Measurements from ENCODE around the gene NLGN1.

Gene NLGN1

GRCh38 chr3:173849489-173849888 lies 451.9 kb downstream of the NLGN1 start:
- DNase-seq, result no peak

DNA sequence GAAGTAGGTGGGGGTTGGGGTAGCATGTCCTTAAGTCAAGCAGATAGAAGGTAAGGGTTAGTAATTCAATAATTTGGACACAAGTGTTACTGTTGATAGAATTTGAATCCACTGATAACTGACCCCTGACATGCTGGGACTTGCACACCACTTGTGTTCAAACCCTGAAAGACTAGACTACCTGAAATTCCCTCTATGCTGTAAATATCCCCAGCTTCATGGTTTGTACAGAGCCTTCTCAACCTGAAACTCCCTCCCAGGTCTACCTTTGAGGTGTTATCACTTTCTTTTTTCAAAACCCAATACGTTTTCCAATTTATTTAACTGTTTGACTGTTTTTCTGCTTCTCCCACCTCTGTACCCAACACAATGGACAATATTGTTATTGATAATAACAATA lies 459.6 kb downstream of the NLGN1 start:
- DNase-seq, result no peak

DNA sequence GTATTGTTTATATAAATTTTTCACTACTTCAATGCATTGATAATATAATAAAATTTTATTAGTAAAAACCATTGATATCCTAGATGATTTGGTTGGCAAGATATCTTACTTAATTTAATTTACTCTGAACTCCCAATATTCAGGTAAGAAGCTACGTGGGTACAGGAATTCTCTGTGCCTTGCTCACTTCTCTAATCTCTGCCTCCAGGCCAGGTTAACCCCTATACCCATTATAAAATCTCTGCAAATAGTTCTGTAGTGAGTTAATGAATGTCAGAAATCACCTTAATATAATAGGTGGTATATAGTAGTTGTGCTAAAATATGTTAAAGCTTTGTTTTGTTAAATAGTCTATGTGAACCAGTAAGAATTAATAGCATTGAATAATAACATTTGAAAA lies 465.2 kb downstream of the NLGN1 start:
- DNase-seq, result no peak

DNA sequence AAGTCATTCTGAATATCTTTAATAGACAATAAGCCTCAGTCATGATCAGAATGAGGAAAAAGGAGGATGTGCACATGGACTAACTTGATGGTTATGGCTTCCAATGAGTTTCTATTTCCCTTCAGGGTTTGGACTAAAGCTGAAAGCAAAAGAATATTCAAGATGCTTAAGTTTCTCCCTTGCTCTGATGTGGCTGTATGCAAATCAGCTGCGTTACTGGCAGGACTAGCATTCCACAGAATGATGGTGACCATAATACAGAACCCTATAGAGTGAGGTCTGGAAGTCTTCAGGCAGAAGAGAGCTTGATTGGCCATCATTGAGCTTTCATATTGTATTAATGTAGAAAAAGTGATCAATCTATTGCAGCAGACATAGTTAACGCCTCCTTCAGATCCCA lies 466.0 kb downstream of the NLGN1 start:
- no peak for DNase-seq

GRCh38 chr3:173865900-173866498 lies 468.5 kb downstream of the NLGN1 start:
- no peak for DNase-seq

DNA sequence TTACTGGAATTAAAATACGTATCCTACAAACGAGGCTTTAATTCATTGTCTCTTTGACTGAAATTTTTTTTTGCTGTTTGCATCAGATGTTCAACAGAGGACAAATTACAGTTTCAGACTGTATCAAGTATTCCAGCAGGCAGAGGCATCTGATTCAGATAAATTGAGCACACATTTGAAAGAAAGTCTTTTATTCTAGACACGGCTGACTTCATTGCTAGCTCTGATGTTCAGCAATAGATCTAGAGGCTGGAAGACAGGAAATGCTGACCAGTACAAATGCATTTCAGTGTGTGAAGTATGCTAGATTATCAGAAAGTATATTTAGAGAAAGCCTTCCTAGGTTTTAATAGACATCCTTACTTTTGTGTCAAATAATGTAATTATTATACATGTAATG lies 472.2 kb downstream of the NLGN1 start:
- no peak for DNase-seq

- DNase-seq, result no peak
These were observed 473.4 kb downstream of the NLGN1 start for GRCh38 chr3:173870976-173871375.

GRCh38 chr3:173875790-173876189 lies 478.2 kb downstream of the NLGN1 start:
- DNase-seq, result no peak

DNA sequence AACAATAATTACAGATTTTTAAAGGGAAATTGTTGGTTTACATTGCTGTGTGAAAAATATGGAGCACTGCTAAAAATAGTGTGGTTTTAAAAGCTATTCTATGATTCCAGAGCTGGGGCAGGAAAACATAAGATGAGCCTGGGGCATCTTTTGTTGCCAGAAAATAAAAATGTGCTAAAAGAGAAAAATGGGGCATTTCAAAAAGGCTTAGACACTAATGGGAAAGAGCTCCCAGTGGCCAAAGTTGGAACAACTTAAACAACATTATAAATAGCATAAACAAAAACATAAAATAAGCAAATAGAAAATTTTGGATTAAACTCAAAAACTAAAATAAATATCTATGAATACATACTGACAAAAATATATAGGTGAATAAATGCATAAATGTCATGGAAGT lies 478.9 kb downstream of the NLGN1 start:
- no peak for DNase-seq

DNA sequence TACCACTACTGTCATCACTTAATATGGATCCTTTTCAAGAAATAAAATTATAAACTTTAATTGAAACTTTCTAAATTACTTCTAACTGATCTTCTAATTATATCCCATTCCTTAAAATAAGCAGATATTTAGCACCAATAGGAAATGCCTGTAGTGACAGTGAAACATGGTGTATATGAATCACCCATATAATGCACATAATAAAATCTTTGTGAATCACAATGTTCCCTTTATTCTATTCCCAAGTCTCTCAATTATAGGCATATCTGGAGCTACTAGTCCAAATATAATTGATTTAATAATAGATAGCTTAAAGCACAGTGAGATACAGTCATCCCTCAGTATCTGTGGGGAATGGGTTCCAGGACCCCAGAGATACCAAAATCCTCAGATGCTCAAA lies 490.3 kb downstream of the NLGN1 start:
- no peak for DNase-seq

- no peak for DNase-seq
These were observed 492.1 kb downstream of the NLGN1 start for GRCh38 chr3:173889596-173889995.

- DNase-seq, result no peak
These were observed 492.5 kb downstream of the NLGN1 start for GRCh38 chr3:173890091-173890490.

DNA sequence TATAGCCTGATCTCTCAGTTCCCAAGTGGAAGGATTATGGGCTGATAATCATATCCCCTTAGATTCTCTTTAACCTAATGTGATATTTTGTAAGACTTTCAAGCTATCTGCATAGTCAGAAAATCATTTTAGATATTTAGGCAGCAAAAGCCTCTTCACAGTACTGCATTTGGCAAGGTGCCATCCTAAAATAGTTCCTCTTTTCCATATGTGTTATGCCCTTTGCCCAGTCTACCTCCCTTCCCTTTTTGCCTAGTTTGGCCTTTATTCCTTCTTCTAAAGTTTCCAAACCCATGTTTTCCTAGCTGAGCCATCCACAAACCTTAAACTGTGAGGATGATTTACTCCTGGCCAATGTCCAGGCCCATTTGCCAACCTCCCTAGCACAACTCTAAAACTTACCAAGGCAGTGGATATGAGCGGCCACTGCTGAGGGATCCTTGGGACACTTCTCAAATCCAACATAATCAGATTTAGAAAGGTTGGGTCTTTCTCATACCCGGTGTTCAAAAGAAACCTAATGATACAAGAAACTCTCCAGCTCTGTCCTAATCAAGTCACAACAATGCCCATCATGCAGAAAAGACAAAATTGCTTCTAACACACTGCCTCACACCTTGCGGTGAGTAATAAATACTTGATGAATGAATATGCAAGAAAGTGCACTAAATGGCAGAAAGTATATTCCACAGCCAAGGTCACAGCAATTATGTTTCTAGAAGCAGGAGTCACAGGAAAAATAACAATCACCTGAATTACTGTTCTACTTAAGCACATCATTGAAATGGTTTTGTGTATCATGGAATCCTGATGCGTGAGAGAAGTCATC lies 493.9 kb downstream of the NLGN1 start:
- no peak for DNase-seq

DNA sequence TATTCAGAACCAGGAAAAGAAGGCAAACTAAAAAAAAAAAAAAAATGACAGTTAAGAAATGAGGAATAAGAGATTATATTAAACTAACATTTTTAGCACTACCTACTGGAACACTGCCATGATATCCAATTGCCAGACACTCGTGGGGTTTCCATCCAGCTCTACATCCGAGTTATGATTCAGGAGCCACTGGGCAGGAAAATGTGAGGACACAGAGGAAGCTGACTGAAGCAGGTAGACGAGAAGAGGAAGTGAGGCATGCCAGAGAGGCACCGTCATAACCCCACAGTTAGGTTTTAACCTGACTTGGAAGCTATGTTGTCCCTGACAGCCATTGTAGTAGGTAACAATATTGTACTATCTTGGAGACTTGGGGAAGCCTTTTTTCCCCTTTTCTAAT lies 495.0 kb downstream of the NLGN1 start:
- DNase-seq, result no peak

DNA sequence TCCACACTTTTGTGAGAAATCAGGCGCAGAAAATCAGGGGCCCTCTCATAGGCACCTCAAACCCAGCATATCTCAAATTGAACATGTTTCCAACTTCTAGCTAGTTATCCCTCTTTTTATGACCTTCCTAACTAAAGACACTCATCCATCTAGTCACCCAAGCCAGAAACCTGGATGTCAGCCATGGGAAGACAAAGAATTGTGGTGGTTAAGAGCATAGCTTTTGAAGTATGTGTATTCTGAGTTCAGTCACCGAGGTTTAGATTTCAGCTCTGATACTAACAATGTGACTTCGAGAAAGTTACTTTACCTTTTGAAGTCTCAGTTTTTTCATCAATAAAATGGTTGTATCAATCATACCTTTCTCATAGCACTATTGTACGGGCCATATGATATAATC lies 495.5 kb downstream of the NLGN1 start:
- no peak for DNase-seq

- no peak for DNase-seq
These were observed 496.3 kb downstream of the NLGN1 start for GRCh38 chr3:173893835-173894234.

DNA sequence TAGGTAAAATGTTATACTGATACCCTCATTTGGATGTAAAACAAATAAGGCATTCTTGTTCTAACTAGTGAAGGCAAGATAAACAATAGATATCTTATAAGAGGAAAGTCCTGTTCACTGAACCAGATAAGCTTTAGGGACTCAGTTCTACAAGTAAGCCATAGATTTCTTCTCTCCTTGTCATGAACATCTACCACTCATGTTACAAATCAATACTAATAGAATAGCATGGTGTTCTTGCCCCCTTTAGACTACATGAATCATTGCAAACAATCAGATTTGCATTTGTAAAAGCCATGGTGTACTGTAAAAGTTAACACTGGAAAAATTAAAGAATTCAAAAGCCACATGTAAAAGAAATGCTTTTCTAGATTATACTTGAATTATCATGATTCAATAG lies 500.1 kb downstream of the NLGN1 start:
- no peak for DNase-seq

DNA sequence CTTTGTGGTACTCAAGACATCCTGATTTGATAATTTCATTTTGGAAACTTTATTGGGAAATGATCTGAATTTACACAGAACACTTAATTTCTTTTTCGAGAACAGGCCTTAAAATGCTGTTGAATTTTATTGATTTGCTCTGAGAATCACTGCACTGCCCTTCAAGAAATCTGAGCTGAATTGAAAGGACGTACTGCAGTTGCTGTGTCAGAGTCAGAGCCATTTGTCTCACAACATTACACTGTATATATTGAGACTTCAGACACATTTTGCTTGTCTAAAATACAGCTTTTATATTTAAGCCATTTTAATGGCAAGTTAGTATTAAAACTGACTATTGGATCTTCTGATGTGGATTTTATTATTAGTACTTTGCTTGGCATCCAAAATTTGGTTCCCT lies 504.1 kb downstream of the NLGN1 start:
- no peak for DNase-seq

GRCh38 chr3:173902401-173902800 lies 504.9 kb downstream of the NLGN1 start:
- DNase-seq, result no peak

DNA sequence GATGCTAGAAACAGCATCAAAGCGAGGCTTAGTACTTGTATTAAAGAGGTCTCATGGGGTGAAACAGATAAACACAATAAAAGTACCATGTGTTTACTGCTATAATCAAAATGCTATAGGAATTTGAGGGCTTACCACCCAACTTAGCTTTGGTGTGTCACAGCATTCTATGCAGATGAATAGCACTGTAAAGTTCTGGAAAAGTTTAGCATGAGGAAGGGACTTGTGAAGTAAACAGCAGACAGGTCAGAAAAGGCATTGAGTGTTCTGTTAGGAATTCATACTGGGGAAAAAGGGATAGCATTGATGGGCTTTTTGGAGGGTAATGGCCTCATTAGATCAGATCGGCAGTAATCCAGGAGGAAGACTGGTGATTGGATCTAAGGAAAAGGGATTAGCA lies 505.3 kb downstream of the NLGN1 start:
- DNase-seq, result no peak

DNA sequence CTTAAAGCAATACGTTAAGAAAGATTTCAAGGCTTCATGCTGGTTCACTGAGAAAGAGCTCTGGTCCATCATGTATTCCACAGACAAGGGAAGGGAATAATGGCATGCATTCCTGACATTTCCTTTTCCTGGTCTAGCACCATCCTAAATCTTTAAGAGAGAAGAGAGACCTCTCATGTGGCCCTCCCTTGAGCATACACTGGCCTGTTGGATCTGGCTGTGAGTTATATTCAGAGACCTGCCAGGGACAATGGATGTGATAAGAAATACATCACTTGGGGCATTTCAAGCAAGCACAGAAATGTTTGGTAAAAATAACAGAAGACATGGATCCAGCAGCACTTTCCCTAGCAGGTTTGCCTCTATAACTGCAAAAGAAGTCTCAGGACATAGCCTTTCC lies 507.8 kb downstream of the NLGN1 start:
- DNase-seq, result no peak

- no peak for DNase-seq
These were observed 513.9 kb downstream of the NLGN1 start for GRCh38 chr3:173911446-173911845.

GRCh38 chr3:173912126-173912525 lies 514.6 kb downstream of the NLGN1 start:
- DNase-seq, result no peak

DNA sequence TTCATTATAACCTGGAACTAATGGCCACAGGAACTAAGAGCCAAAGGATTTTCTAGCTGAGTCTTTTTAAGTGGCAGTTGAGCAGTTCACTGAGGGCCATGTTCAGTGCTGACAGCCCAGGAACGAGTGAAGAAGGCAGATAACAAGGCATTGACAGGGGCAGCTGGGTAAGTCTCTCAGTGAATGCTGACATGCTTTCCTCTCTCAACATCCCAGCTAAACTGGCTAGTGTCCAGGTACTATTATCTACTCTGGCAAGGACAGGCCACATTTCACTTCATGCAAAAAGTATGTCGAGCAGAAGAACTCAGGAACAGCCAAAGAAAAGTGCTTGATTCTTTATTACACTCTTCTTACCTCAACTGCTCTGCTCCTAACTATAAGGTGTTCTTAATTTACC lies 515.9 kb downstream of the NLGN1 start:
- no peak for DNase-seq
